Activated CD8-positive, alpha-beta T cell treated with anti-CD3 and anti-CD28 coated beads for 36 hours (primary cell): ENCODE data around the gene ACOT11. TPM values are rescaled to one million over a fixed set of nuclear protein-coding genes. Genes with fewer than 3 reads are reported as not detected.

Experiments
- ATAC-seq: fragments of 200-7000 bp; cut with Tn5 transposase; one replicate; pipeline ENCODE4 v1.10.0; 2021; ENCODE audit warnings: mild to moderate bottlenecking, moderate library complexity
- CTCF ChIA-PET: fragments of 350-600 bp; sonication (Branson Sonifier 250); formaldehyde crosslinking; loops from one replicate; lab custom pipeline; 2021; ENCODE audit warnings: antibody characterized with exemption; lab: Charles Lee
- POLR2A ChIA-PET: fragments of 350-600 bp; sonication (Branson Sonifier 250); formaldehyde crosslinking; loops from one replicate; lab custom pipeline; 2021; ENCODE audit warnings: antibody characterized with exemption; lab: Charles Lee
- DNase-seq: peaks from one replicate; pipeline ENCODE4 v3.0.0-alpha.2; 2020
- H3K27ac Mint-ChIP-seq: one replicate; pipeline ENCODE4 v1.8.0; 2021; ENCODE audit warnings: mild to moderate bottlenecking, mixed read lengths
- H3K27me3 Mint-ChIP-seq: one replicate; pipeline ENCODE4 v1.8.0; 2021; ENCODE audit warnings: mixed read lengths
- H3K36me3 Mint-ChIP-seq: one replicate; pipeline ENCODE4 v1.8.0; 2021; ENCODE audit warnings: low read depth, mixed read lengths
- H3K4me1 Mint-ChIP-seq: one replicate; pipeline ENCODE4 v1.8.0; 2021; ENCODE audit warnings: low read depth, mixed read lengths
- H3K4me3 Mint-ChIP-seq: one replicate; pipeline ENCODE4 v1.8.0; 2021; ENCODE audit warnings: mild to moderate bottlenecking, moderate library complexity, mixed read lengths
- H3K9me3 Mint-ChIP-seq: one replicate; pipeline ENCODE4 v1.8.0; 2021; ENCODE audit warnings: mixed read lengths
- intact Hi-C: fragments of 100-400 bp; cut with micrococcal nuclease; formaldehyde crosslinking; loops from one replicate; pipeline ENCODE4 v1.10.0; 2022
- total RNA-seq, 2 experiments: library from RNA; stranded (reverse); gene quantifications; one replicate each; pipeline ENCODE4 v1.2.3, GENCODE V29; 2021
- TF ChIP-seq, protein P1 (sequence below): fragments of 200-600 bp; IDR thresholded peaks from one replicate; pipeline ENCODE4 v1.8.0; 2022; ENCODE audit warnings: antibody characterized with exemption, mild to moderate bottlenecking

The ACOT11 gene
- total RNA-seq, 2 experiments from 2014 or later = 1.1 to 1.2 TPM

- no peak for ATAC-seq
- no peak overlapping the region for H3K4me3 Mint-ChIP-seq
- H3K36me3 Mint-ChIP-seq = no peaks in the 10 kb centered on the region
- ChIA-PET POLR2A (no interaction called here), CTCF (no interaction called here)
- TF ChIP-seq, protein P1, sequence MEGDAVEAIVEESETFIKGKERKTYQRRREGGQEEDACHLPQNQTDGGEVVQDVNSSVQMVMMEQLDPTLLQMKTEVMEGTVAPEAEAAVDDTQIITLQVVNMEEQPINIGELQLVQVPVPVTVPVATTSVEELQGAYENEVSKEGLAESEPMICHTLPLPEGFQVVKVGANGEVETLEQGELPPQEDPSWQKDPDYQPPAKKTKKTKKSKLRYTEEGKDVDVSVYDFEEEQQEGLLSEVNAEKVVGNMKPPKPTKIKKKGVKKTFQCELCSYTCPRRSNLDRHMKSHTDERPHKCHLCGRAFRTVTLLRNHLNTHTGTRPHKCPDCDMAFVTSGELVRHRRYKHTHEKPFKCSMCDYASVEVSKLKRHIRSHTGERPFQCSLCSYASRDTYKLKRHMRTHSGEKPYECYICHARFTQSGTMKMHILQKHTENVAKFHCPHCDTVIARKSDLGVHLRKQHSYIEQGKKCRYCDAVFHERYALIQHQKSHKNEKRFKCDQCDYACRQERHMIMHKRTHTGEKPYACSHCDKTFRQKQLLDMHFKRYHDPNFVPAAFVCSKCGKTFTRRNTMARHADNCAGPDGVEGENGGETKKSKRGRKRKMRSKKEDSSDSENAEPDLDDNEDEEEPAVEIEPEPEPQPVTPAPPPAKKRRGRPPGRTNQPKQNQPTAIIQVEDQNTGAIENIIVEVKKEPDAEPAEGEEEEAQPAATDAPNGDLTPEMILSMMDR = no peak
- H3K4me1 Mint-ChIP-seq = peaks cover 11% of the 10 kb centered on the region
- intact Hi-C loops = no loop called here
- no peak overlapping the region for H3K27ac Mint-ChIP-seq
- no peak for DNase-seq
- H3K27me3 Mint-ChIP-seq = no peaks in the 10 kb centered on the region
- H3K9me3 Mint-ChIP-seq = no peaks in the 10 kb centered on the region
Observed at GRCh38 chr1:54606096-54606989, 58.3 kb downstream of the ACOT11 start.

- DNase-seq (no peak), ATAC-seq (no peak)
- CTCF ChIA-PET = no interaction called here
- no peaks in the 10 kb centered on the region for H3K9me3 Mint-ChIP-seq
- H3K4me3 Mint-ChIP-seq = no peak overlapping the region
- H3K27ac Mint-ChIP-seq = no peak overlapping the region
- TF ChIP-seq, protein P1 = no peak
- H3K36me3 Mint-ChIP-seq = no peaks in the 10 kb centered on the region
- H3K4me1 Mint-ChIP-seq = peaks cover 11% of the 10 kb centered on the region
- H3K27me3 Mint-ChIP-seq = no peaks in the 10 kb centered on the region
- intact Hi-C loops = no loop called here
- POLR2A ChIA-PET = no interaction called here
Observed at GRCh38 chr1:54606990-54607325, 58.9 kb downstream of the ACOT11 start.

DNA sequence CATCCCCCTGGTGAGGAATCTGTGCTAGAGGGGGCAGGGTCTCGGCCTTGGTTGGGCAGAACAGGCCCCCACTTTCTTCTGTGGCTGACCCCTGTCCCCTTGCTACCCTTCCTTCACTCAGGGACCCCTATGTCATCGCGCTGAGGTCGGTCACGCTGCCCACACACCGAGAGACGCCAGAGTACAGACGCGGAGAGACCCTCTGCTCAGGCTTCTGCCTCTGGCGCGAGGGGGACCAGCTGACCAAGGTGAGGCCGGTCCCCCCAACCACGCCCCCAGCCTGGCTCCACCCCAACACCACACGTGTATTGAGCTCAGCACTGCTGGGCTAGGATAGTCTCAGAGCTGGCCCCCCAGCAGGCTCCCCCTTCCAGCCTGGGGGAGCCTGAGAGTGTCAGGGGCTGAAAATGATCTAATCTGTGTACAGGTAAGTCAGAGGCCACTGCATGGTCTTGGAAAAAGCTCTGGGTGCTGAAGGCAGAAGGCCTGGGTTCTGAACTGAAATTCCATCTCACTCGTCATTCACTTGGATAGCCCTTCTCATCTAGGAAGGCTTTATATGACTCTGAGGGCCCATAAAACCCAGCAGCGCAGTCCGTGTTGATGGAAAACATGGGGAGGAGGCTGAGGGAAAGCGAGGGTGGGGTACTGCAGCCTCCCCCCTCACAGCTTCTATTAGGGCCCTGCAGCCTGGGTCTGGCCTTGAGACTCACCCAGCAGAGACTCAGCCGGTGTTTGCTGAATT, 60.0 kb downstream of the ACOT11 start:
- Mint-ChIP-seq H3K9me3 (no peaks in the 10 kb centered on the region), H3K36me3 (no peaks in the 10 kb centered on the region), H3K27ac (no peak overlapping the region), H3K4me1 (peaks cover 11% of the 10 kb centered on the region), H3K27me3 (no peaks in the 10 kb centered on the region), H3K4me3 (no peak overlapping the region)
- ATAC-seq (no peak), DNase-seq (no peak)
- intact Hi-C loops = no loop called here
- ChIA-PET CTCF (no interaction called here), POLR2A (no interaction called here)
- TF ChIP-seq, protein P1 = no peak

DNA sequence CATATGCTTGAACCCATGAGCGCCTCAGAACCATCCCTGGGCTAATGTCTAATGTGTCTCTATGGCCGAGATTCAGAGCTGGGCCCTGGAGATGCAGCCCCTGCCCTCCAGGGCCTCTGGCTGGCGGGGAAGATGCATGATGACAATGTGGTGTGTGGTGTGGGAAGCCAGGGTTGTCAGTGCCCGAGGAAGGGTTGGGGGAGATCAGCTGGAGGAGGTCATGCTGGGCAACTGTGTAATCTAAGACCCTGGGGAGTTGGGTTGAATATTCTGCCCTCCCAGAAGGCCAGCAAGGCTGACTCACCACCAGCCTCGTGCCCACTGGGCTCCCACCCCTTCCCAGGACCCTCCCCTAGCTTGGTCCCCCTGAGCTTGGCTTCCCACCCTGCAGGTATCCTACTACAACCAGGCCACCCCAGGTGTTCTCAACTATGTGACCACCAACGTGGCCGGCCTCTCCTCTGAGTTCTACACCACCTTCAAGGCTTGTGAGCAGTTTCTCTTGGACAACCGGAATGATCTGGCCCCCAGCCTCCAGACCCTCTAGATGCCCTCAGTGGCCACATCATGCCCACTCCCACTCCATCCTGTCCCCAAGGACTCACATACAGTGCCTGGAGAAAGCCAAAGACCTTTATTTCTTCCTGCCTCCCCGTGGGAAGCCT, 60.7 kb downstream of the ACOT11 start:
- CTCF ChIA-PET = no interaction called here
- Mint-ChIP-seq H3K4me3 (no peak overlapping the region), H3K36me3 (no peaks in the 10 kb centered on the region), H3K9me3 (no peaks in the 10 kb centered on the region), H3K27me3 (no peaks in the 10 kb centered on the region), H3K27ac (no peak overlapping the region), H3K4me1 (peaks cover 11% of the 10 kb centered on the region)
- ATAC-seq (no peak), DNase-seq (no peak)
- TF ChIP-seq, protein P1 = no peak
- intact Hi-C loops = no loop called here
- POLR2A ChIA-PET = no interaction called here
